A549 (cell line): ENCODE data around the gene DOP1A. TPM values are rescaled to one million over a fixed set of nuclear protein-coding genes. Genes with fewer than 3 reads are reported as not detected.
A peak's percentile ranks its signal among the peaks of the same experiment; 100 is the strongest.

ENCODE experiments used
- ATAC-seq, 2 experiments: fragments of 200-7000 bp in 1 of 2; fragments of >200 bp in 1 of 2; cut with Nextera tagmentation in 1 of 2; cut with Tn5 transposase in 1 of 2; 3 replicates each; pipeline versions ENCODE4 v1.8.0 to v1.9.1; 2018 to 2020; ENCODE audit warnings: mild to moderate bottlenecking in 1 of 2, moderate library complexity in 1 of 2
- CTCF ChIA-PET: fragments of 300-600 bp; sonication (Branson Sonifier 250); formaldehyde crosslinking; extraction: SDS; loops from one replicate; lab custom pipeline; 2021; ENCODE audit warnings: antibody characterized with exemption, inconsistent platforms; lab: Yijun Ruan, JAX
- POLR2A ChIA-PET: fragments of 350-600 bp; formaldehyde crosslinking; extraction: SDS; loops from one replicate; lab custom pipeline; 2021; ENCODE audit warnings: antibody characterized with exemption, inconsistent platforms; lab: Yijun Ruan, JAX
- DNase-seq, 2 experiments: peaks; one replicate each; pipeline versions ENCODE4 v3.0.0 to v3.0.0-alpha.2; 2011 to 2016; ENCODE audit warnings: low read depth in 1 of 2, low spot score in 1 of 2
- FAIRE-seq: peaks from 2 replicates; lab custom pipeline; 2011; peaks lifted over from hg19 to GRCh38; lab: Jason Lieb, UNC
- H3K27ac ChIP-seq, 2 experiments: fragments of >200 bp; sonication (Bioruptor Twin); formaldehyde crosslinking; 3 replicates each; pipeline ENCODE4 v1.5.1; 2016 to 2017
- H3K4me1 ChIP-seq: fragments of >200 bp; sonication (Bioruptor Twin); formaldehyde crosslinking; 3 replicates; pipeline ENCODE4 v1.6.1; 2016
- H3K4me2 ChIP-seq: fragments of >200 bp; sonication (Bioruptor Twin); formaldehyde crosslinking; 3 replicates; pipeline ENCODE4 v1.6.1; 2016
- H3K4me3 ChIP-seq: fragments of >200 bp; sonication (Bioruptor Twin); formaldehyde crosslinking; 3 replicates; pipeline ENCODE4 v1.5.1; 2016
- H3K9me3 ChIP-seq: fragments of >200 bp; sonication (Bioruptor Twin); formaldehyde crosslinking; 3 replicates; pipeline ENCODE4 v1.6.1; 2016
- ESRRA ChIP-seq: fragments of 150-350 bp; IDR thresholded peaks from 2 replicates; pipeline ENCODE4 v1.6.1; 2014; ENCODE audit warnings: mild to moderate bottlenecking, low read length, borderline replicate concordance
- GATA3 ChIP-seq: IDR thresholded peaks from 2 replicates; pipeline ENCODE4 v1.6.1; 2012; ENCODE audit warnings: borderline replicate concordance
- MYC ChIP-seq: IDR thresholded peaks from 2 replicates; pipeline ENCODE4 v1.6.1; 2012; ENCODE audit warnings: mild to moderate bottlenecking, inconsistent platforms, low read length, improper control_type of control experiment, borderline replicate concordance
- NR3C1 ChIP-seq: fragments of >200 bp; sonication (Bioruptor Twin); formaldehyde crosslinking; IDR thresholded peaks from 3 replicates; pipeline ENCODE4 v1.6.1; 2017
- POLR2A ChIP-seq: IDR thresholded peaks from 2 replicates; pipeline ENCODE4 v1.6.1; 2012; ENCODE audit warnings: mild to moderate bottlenecking, low read length
- POLR2AphosphoS2 ChIP-seq: conservative IDR thresholded peaks from 2 replicates; pipeline ENCODE4 v1.6.1; 2012; ENCODE audit warnings: low read length, improper control_type of control experiment, inconsistent platforms
- RAD21 ChIP-seq, 2 experiments: fragments of >200 bp in 1 of 2; sonication (Bioruptor Twin) in 1 of 2; formaldehyde crosslinking in 1 of 2; IDR thresholded peaks in 1 of 2; conservative IDR thresholded peaks in 1 of 2; 2 replicates in 1 of 2; 3 replicates in 1 of 2; pipeline ENCODE4 v1.6.1; 2012 to 2018; ENCODE audit warnings: inconsistent platforms in 1 of 2
- SMC3 ChIP-seq: fragments of >200 bp; sonication (Bioruptor Twin); formaldehyde crosslinking; IDR thresholded peaks from 3 replicates; pipeline ENCODE4 v1.6.1; 2018; ENCODE audit warnings: inconsistent platforms
- TP53 ChIP-seq: fragments of 250-450 bp; sonication (Bioruptor Pico); IDR thresholded peaks from 2 replicates; pipeline ENCODE4 v1.5.0; 2021; ENCODE audit warnings: mild to moderate bottlenecking, moderate library complexity
- WGBS: methylation state at CpG from one replicate; pipeline ENCODE4 v1.1.6; 2017; ENCODE audit errors: missing lambda C conversion rate; 5-methylcytosine and 5-hydroxymethylcytosine counted together
- polyA plus RNA-seq, 4 experiments: library from polyadenylated mRNA; depleted of rRNA in 3 of 4; stranded (reverse); fragments of >200 nt; fragmentation: RNase III in 1 of 4; extraction: RNeasy Plus Mini Kit Qiagen cat#74134 plus additional on column Dnase treatment in 1 of 4; gene quantifications; 2 replicates in 3 of 4; 3 replicates in 1 of 4; pipeline ENCODE4 v1.2.3, GENCODE V29; 2011 to 2017
- TF ChIP-seq, protein P1 (sequence below): fragments of 200-600 bp; sonication (generic); IDR thresholded peaks from 2 replicates; pipeline ENCODE4 v1.6.1; 2016; ENCODE audit warnings: antibody characterized with exemption, mild to moderate bottlenecking, moderate library complexity
- TF ChIP-seq, protein P2 (sequence below): fragments of >200 bp; sonication (Bioruptor Twin); formaldehyde crosslinking; IDR thresholded peaks from 3 replicates; pipeline ENCODE4 v1.5.1; 2016

The DOP1A gene
- polyA plus RNA-seq, 2 of the 4 experiments (the other 2 are of a cell fraction) = 2.2 to 5.9 TPM

GRCh38 chr6:83053678-83054077, 13.8 kb upstream of the DOP1A start (continued):
- no peak for TF ChIP-seq POLR2AphosphoS2
- TF ChIP-seq ESRRA = no peak
- TF ChIP-seq TP53 (CRISPR knock-in tag) = no peak
- TF ChIP-seq MYC = no peak

DNA sequence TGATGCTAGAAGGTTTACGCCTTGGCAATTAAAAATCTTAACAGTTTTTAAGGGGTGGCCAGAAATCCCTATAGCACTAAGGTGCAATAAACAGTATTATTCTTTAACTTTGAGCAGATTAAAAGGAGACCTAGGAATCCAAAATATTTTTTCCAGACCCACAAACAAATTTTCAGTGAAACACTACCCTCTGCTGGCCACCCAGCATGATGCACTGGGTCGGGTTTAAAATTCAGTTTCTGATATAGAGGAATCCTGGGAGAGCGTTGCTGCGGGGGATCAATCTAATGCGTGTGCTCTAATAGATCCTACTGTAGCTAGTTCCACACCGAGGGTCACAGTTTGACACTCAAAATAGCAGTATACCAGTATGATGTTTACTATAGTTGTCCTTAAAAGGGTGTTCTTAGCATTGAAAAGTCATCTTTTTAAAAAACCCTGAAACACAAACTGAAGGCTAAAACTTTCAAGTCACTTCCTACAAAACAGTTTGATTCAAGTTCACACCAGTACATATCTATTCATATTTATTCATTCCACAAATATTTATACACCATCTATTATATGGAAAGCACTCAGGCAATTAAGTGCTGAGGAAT, 12.0 kb upstream of the DOP1A start:
- H3K4me2 ChIP-seq = no peak overlapping the region
- no peak overlapping the region for H3K4me3 ChIP-seq
- DNase-seq (peak; percentile 17 to 44), ATAC-seq (peak; percentile 30 to 62; a peak in 3 of 6 replicates), FAIRE-seq (no peak)
- H3K4me1 ChIP-seq = no peaks in the 10 kb centered on the region
- ChIA-PET CTCF (interaction anchor here (0.7 to 6.0 kb wide), 8 partner anchors 11 to 809 kb away, joined by 3 to 34 read pairs (median 6); partner anchors contain the start of genes DOP1A and UBE3D), POLR2A (no interaction called here)
- H3K9me3 ChIP-seq = no peaks in the 10 kb centered on the region
- TF ChIP-seq GATA3 (no peak), SMC3 (peak; percentile 79), RAD21 (conservative IDR thresholded peaks at IDR 0.05 in 1 of 2, IDR thresholded peaks at IDR 0.05 in 1 of 2) (peak; percentile 82 to 86)
- TF ChIP-seq, protein P1, sequence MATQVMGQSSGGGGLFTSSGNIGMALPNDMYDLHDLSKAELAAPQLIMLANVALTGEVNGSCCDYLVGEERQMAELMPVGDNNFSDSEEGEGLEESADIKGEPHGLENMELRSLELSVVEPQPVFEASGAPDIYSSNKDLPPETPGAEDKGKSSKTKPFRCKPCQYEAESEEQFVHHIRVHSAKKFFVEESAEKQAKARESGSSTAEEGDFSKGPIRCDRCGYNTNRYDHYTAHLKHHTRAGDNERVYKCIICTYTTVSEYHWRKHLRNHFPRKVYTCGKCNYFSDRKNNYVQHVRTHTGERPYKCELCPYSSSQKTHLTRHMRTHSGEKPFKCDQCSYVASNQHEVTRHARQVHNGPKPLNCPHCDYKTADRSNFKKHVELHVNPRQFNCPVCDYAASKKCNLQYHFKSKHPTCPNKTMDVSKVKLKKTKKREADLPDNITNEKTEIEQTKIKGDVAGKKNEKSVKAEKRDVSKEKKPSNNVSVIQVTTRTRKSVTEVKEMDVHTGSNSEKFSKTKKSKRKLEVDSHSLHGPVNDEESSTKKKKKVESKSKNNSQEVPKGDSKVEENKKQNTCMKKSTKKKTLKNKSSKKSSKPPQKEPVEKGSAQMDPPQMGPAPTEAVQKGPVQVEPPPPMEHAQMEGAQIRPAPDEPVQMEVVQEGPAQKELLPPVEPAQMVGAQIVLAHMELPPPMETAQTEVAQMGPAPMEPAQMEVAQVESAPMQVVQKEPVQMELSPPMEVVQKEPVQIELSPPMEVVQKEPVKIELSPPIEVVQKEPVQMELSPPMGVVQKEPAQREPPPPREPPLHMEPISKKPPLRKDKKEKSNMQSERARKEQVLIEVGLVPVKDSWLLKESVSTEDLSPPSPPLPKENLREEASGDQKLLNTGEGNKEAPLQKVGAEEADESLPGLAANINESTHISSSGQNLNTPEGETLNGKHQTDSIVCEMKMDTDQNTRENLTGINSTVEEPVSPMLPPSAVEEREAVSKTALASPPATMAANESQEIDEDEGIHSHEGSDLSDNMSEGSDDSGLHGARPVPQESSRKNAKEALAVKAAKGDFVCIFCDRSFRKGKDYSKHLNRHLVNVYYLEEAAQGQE = no peak
- TF ChIP-seq, protein P2, sequence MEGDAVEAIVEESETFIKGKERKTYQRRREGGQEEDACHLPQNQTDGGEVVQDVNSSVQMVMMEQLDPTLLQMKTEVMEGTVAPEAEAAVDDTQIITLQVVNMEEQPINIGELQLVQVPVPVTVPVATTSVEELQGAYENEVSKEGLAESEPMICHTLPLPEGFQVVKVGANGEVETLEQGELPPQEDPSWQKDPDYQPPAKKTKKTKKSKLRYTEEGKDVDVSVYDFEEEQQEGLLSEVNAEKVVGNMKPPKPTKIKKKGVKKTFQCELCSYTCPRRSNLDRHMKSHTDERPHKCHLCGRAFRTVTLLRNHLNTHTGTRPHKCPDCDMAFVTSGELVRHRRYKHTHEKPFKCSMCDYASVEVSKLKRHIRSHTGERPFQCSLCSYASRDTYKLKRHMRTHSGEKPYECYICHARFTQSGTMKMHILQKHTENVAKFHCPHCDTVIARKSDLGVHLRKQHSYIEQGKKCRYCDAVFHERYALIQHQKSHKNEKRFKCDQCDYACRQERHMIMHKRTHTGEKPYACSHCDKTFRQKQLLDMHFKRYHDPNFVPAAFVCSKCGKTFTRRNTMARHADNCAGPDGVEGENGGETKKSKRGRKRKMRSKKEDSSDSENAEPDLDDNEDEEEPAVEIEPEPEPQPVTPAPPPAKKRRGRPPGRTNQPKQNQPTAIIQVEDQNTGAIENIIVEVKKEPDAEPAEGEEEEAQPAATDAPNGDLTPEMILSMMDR = peak; percentile 81
- 32% methylated on average over 6 of the region's 6 CpGs for WGBS
- H3K27ac ChIP-seq = no peak overlapping the region

DNA sequence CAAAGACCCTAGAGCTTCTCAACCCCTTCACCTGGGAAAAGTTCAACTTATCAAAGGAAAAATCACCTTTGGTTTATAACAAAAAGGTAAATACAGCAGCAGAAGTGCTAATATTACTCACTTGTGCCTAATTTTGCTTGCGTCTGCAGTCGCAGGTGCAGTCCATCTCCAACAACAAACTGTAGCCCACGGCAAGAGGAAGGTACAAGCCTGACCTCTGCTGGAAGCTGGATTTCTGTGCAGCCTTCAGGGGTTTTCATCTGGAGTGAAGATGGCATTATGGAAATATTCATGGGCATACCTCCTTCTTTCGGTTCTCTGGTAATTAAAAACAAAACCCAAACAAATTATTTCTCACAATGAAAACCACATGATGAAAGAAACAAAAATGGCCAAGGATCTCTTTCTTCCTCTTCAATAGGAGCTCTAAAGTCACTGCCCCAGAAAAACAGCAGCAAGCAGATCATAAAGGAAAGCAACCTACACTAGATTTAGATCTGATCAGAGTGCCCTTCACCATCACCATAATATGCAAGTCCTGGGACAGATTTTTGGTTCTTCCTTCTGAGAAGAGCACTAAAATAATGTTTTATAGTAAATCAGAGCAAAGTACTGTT, 9.7 kb upstream of the DOP1A start:
- Histone ChIP-seq H3K27ac (no peak overlapping the region), H3K4me1 (no peaks in the 10 kb centered on the region)
- DNase-seq = peak; percentile 25 to 45
- POLR2A ChIA-PET = no interaction called here
- peak; percentile 83 to 86; a peak in 5 of 6 replicates for ATAC-seq
- TF ChIP-seq RAD21 (conservative IDR thresholded peaks at IDR 0.05 in 1 of 2, IDR thresholded peaks at IDR 0.05 in 1 of 2) (peak; percentile 68 to 69), POLR2A (no peak), POLR2AphosphoS2 (no peak), NR3C1 (no peak), SMC3 (peak; percentile 65)
- TF ChIP-seq, protein P2 = peak; percentile 69
- TF ChIP-seq, all 56 proteins: peak for 3
- Histone ChIP-seq H3K4me2 (no peak overlapping the region), H3K4me3 (no peak overlapping the region), H3K9me3 (no peaks in the 10 kb centered on the region)
- 21% methylated on average over 4 of the region's 4 CpGs for WGBS
- CTCF ChIA-PET = interaction anchor here (0.6 to 6.0 kb wide), 14 partner anchors 9 to 983 kb away, joined by 3 to 46 read pairs (median 4); partner anchors contain the start of genes DOP1A and UBE3D
- no peak for FAIRE-seq
